HL-60 (cell line): ENCODE measurements around the gene ZBTB7B.
A peak's percentile ranks its signal among the peaks of the same experiment; 100 is the strongest.

ENCODE experiments used
- DNase-seq, 2 experiments: peaks; one replicate each; pipeline ENCODE4 v3.0.0-alpha.2; 2010 to 2020; ENCODE audit warnings: low read depth in 1 of 2, low spot score in 1 of 2
- H3K27ac ChIP-seq: fragments of 250-450 bp; sonication (Bioruptor Pico); replicated peaks from 2 replicates; pipeline ENCODE4 v1.5.1; 2020; ENCODE audit warnings: mild to moderate bottlenecking, moderate library complexity
- H3K27me3 ChIP-seq: fragments of 250-450 bp; sonication (Bioruptor Pico); 2 replicates; pipeline ENCODE4 v1.5.1; 2021; ENCODE audit warnings: mild to moderate bottlenecking, moderate library complexity; ENCODE audit not compliant: insufficient read depth, poor library complexity, severe bottlenecking
- H3K4me3 ChIP-seq: replicated peaks from 2 replicates; pipeline ENCODE4 v1.5.1; 2011; ENCODE audit warnings: mild to moderate bottlenecking, control low read depth, low read length; ENCODE audit not compliant: insufficient read depth
- CTCF ChIP-seq: IDR thresholded peaks from one replicate; pipeline ENCODE4 v1.5.1; 2011; ENCODE audit warnings: low read length, control low read depth, inconsistent platforms; ENCODE audit not compliant: insufficient read depth
- GABPA ChIP-seq: IDR thresholded peaks from 2 replicates; pipeline ENCODE4 v1.6.1; 2012; ENCODE audit warnings: low read depth
- POLR2AphosphoS5 ChIP-seq: IDR thresholded peaks from 2 replicates; pipeline ENCODE4 v1.6.1; 2012; ENCODE audit warnings: low read depth
- SPI1 ChIP-seq: IDR thresholded peaks from 2 replicates; pipeline ENCODE4 v1.6.1; 2012; ENCODE audit warnings: low read depth, mild to moderate bottlenecking, borderline replicate concordance
- TF ChIP-seq, protein P1 (sequence below): IDR thresholded peaks from 2 replicates; pipeline ENCODE4 v1.6.1; 2012; ENCODE audit warnings: low read depth; ENCODE audit not compliant: insufficient replicate concordance

Gene ZBTB7B

DNA sequence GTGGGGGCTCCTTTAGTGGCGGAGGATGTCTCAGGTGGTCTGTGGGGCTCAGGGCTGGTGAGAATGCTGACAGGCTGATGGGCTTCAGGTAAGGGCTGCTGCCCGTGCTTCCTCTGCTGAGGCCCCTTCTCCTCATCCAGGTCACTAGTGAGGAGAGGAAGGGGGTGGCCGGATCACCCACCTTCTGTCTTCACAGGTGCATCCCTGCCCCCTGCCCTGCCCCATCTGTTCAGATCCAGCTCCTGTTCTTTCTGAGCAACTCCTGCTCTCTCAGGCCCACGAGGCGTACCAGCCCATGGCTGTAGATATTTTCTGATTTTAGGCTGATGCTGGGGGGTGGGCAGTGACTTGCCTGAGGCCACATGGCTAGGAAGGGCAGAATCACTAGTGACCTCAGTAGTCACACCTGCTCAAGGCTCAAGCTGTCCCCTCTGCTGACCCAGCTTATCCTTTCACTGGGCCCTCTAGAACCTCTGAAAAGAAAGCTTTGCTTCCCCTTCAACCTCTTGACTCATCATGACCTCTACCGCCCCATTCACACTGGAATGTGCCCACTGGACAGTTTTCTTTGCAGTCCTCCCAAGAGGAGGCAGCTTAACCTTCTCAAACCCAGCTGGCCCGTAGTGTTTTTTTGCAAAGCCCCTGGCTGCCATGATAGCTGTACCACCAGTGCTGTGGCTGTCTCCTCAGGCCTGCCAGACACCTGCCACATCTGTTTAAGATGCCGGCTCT, 16.2 kb downstream of the ZBTB7B start:
- TF ChIP-seq CTCF (no peak), GABPA (no peak), SPI1 (no peak)
- TF ChIP-seq, protein P1, sequence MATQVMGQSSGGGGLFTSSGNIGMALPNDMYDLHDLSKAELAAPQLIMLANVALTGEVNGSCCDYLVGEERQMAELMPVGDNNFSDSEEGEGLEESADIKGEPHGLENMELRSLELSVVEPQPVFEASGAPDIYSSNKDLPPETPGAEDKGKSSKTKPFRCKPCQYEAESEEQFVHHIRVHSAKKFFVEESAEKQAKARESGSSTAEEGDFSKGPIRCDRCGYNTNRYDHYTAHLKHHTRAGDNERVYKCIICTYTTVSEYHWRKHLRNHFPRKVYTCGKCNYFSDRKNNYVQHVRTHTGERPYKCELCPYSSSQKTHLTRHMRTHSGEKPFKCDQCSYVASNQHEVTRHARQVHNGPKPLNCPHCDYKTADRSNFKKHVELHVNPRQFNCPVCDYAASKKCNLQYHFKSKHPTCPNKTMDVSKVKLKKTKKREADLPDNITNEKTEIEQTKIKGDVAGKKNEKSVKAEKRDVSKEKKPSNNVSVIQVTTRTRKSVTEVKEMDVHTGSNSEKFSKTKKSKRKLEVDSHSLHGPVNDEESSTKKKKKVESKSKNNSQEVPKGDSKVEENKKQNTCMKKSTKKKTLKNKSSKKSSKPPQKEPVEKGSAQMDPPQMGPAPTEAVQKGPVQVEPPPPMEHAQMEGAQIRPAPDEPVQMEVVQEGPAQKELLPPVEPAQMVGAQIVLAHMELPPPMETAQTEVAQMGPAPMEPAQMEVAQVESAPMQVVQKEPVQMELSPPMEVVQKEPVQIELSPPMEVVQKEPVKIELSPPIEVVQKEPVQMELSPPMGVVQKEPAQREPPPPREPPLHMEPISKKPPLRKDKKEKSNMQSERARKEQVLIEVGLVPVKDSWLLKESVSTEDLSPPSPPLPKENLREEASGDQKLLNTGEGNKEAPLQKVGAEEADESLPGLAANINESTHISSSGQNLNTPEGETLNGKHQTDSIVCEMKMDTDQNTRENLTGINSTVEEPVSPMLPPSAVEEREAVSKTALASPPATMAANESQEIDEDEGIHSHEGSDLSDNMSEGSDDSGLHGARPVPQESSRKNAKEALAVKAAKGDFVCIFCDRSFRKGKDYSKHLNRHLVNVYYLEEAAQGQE: no peak
- no peaks in the 10 kb centered on the region for H3K27me3 ChIP-seq
- H3K4me3 ChIP-seq: no peak overlapping the region
- DNase-seq: peak in 1 of 2 experiments; percentile 20
- no peak overlapping the region for H3K27ac ChIP-seq

- Histone ChIP-seq H3K27me3 (no peaks in the 10 kb centered on the region), H3K4me3 (no peak overlapping the region), H3K27ac (no peak overlapping the region)
- no peak for DNase-seq
- TF ChIP-seq CTCF (no peak), SPI1 (no peak), GABPA (no peak), POLR2AphosphoS5 (no peak)
- TF ChIP-seq, protein P1: no peak
Observed at GRCh38 chr1:155019377-155020245, 17.0 kb downstream of the ZBTB7B start.

GRCh38 chr1:155022136-155022926, 19.7 kb downstream of the ZBTB7B start:
- Histone ChIP-seq H3K4me3 (no peak overlapping the region), H3K27me3 (no peaks in the 10 kb centered on the region), H3K27ac (no peak overlapping the region)
- no peak for DNase-seq
- TF ChIP-seq, protein P1: no peak
- TF ChIP-seq POLR2AphosphoS5: no peak
